Measurements from ENCODE around the gene TTC39B.
A peak's percentile ranks its signal among the peaks of the same experiment; 100 is the strongest.
"Not testable (repeated sequence)": the region's sequence is repeated elsewhere in the genome, so short reads cannot be mapped to it uniquely, and the experiment has no call there.

Gene TTC39B

GRCh38 chr9:15344191-15344590 is 37.2 kb upstream of the TTC39B start:
- no peak overlapping the region for H3K27ac ChIP-seq
- TF ChIP-seq ZFX (IDR thresholded peaks at IDR 0.05; ENCODE audit: borderline replicate concordance) (no peak), CTCF (IDR thresholded peaks at IDR 0.05) (no peak)

GRCh38 chr9:15333376-15333881 is 26.4 kb upstream of the TTC39B start:
- TF ChIP-seq CTCF (IDR thresholded peaks at IDR 0.05) (no peak), ZFX (IDR thresholded peaks at IDR 0.05; ENCODE audit: borderline replicate concordance) (no peak)
- H3K27ac ChIP-seq = peak overlapping the region; percentile 48

- TF ChIP-seq ZFX (IDR thresholded peaks at IDR 0.05; ENCODE audit: borderline replicate concordance) = no peak
- TF ChIP-seq CTCF (IDR thresholded peaks at IDR 0.05) = no peak
- peak overlapping the region; percentile 48 for H3K27ac ChIP-seq
Measured at GRCh38 chr9:15332939-15333338, 25.9 kb upstream of the TTC39B start.

- TF ChIP-seq CTCF (IDR thresholded peaks at IDR 0.05) (no peak), ZFX (IDR thresholded peaks at IDR 0.05; ENCODE audit: borderline replicate concordance) (no peak)
- no peak overlapping the region for H3K27ac ChIP-seq
Measured at GRCh38 chr9:15329539-15330109, 22.6 kb upstream of the TTC39B start.

GRCh38 chr9:15328946-15329345 is 21.9 kb upstream of the TTC39B start:
- H3K27ac ChIP-seq = no peak overlapping the region
- TF ChIP-seq CTCF (IDR thresholded peaks at IDR 0.05) = no peak
- no peak for TF ChIP-seq ZFX (IDR thresholded peaks at IDR 0.05; ENCODE audit: borderline replicate concordance)

GRCh38 chr9:15322695-15323094 is 15.7 kb upstream of the TTC39B start:
- H3K27ac ChIP-seq = not testable (repeated sequence)

GRCh38 chr9:15319661-15320060 is 12.6 kb upstream of the TTC39B start:
- not testable (repeated sequence) for H3K27ac ChIP-seq

GRCh38 chr9:15317836-15318235 is 10.8 kb upstream of the TTC39B start:
- no peak overlapping the region for H3K27ac ChIP-seq
- no peak for TF ChIP-seq CTCF (IDR thresholded peaks at IDR 0.05)
- TF ChIP-seq ZFX (IDR thresholded peaks at IDR 0.05; ENCODE audit: borderline replicate concordance) = no peak
